IPS-11a (cell line): ENCODE data around the gene EPDR1.

ENCODE experiments used
- H3K4me3 ChIP-seq: one replicate; pipeline ENCODE4 v1.5.1; 2013; ENCODE audit warnings: low read depth, low read length, control low read depth

Gene EPDR1

DNA sequence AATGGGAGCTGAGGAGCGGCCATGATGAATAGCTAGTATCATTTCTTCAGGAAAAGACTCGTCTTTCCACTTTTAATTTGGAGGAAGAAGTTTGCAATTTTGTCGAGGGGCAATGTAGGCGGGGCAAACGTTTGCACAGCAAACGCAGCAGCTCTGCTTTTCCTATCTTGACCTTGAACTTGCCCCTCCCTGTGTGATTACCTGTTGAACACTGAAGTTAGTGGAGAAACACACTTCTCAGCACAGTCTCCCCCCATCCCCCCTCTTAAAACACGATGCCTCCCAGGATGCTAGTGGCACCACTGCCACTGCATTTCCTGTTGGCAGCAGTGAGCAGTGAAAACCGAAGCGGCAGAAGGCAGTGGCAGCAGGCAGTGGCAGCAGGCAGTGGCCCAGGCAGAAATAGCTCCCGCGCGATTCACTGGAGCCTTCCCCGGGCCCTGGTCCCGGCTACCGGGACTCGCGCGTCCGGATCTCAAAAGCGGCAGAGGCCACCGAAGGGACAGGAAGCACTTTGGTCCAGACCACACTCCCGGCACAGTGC, at the start of gene EPDR1:
Gene EPDR1 (plus strand): TSS at position 336 of the 544 bp plus-strand sequence. CDS start 300 bp downstream, outside the sequence.
- peak within 1 kb of the TSS; percentile 62 for H3K4me3 ChIP-seq

DNA sequence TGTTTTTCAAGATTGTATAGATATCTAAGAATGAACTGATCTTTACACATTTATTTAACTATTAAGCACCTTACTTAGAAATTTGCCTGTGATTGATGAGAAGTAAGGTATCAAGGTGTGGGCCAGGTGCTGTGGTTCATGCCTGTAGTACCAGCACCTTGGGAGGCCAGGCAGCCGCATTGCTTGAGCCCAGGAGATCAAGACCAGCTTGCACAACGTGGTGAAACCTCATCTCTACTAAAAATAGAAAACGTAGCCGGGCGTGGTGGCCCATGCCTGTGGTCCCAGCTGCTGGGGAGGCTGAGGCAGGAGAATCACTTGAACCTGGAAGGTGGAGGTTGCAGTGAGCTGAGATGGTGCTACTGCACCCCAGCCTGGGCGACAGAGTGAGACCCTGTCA, 38.4 kb upstream of the EPDR1 start:
- no peak overlapping the region for H3K4me3 ChIP-seq

DNA sequence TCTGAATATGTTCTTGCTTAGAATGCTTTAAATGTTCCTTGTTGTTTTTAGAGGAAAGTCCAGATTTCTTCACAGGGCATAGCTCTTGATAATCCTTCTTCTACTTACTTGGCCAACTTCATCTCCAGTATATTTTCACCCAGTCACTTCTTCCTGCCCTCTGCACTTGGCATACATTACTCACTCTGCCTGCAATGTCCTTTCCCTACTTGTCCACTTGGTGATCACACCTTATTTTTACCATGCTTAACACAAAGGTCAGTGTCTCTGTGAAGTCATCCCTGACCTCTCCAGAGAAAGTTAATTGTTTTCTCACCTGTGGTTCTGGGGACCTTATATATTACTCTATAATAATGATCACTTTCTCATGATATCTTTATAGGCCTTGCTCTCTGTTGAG, 27.1 kb upstream of the EPDR1 start:
- no peak overlapping the region for H3K4me3 ChIP-seq

DNA sequence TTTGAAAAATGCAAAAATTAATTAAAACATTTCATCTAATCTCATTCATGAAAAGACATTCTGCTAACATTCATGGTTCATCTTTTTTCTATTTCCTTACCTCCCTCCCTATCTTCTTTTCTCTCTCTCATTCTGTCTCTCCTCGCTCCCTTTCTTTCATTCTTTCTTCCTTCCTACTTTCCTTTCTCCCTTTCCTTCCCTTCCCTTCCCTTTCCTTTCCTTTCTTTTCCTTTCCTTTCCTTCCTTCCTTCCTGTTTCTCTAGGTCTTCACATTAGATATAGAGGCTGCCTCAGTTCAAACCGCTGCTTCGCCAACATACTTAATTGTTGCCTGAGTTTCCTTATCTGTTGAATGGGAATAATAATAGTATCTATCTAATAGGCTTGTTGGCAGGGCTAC, 25.8 kb upstream of the EPDR1 start:
- no peak overlapping the region for H3K4me3 ChIP-seq

DNA sequence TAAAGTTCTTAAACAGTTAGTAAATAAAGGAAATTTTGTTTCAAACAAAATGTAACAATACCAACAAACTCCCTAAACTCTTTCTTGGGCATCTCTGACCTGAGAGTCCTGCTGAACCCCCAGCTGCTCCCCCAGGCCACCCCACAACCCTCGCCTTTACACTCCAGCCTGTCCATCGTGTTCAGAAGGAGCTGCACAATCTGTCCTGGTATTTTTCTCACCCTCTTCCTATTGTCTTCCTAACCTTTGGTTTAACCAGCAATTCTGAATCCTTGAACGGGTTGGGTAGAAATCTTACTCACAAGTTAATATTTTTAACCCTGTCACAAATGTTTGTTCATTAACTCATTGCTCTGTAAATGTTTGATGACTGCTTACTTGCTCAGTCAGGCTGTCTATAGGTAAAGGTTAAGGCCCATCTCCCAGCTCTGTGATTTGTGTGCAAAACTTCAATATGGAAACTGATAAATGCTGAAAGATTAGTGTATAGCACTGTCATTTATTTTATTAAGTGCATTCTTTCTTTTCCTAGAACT, 20.7 kb upstream of the EPDR1 start:
- no peak overlapping the region for H3K4me3 ChIP-seq

DNA sequence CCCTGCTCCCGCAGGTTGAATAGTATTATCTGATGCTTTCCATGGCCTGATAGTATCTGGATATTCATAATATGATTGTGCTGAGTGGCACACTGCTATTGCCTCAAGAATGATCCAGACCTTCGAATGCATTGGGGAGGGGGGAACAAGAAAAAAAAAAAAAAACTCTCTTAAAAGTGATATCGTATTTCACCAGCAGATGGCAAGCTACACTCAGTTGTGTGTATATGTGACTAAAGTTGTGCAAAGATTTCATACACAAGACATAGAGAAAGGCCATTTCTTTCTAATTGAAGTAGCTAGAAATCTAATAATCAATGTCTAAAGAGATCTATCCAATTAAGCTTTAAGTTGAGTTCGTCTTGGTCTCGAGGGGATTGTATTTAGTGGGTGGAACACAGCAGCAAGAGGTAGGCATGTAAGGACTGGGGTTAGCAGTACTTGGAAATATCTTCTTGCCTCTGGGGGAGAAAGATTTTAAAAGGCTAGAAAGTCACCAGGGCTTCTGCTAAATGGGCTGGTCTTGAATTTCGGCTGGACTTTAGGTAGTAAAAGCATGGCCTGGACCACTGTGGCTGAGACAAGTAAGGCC, 19.1 kb upstream of the EPDR1 start:
- H3K4me3 ChIP-seq: no peak overlapping the region

DNA sequence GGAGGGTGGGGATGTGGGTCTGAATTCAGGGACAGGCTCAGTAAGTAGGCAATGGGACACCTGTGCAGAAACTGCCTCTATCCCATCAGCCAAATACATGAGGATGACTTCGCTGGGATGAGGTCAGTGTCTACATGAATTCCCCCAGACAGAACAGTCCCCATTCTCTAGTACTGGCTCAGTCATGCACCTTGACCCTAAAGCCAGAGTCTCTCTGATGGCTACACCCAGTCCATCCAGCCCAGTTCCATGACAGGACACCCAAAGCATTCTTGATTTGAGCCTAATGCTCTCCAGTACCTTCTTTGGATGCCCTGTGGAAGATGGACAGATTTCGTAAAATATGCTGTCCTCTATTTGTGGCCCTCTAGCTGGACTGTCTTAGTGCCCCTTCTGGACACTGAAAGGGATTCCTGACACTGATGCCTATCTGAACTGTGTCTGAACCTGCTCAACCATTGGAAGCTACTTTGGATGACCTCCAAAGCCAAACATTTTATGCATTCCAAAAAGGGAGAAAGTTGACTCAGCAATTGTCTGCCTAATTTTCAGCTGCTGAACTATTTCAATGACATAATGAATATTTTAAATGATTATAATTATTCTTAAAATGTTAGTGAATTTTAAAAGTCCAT, 18.4 kb upstream of the EPDR1 start:
- H3K4me3 ChIP-seq: no peak overlapping the region

DNA sequence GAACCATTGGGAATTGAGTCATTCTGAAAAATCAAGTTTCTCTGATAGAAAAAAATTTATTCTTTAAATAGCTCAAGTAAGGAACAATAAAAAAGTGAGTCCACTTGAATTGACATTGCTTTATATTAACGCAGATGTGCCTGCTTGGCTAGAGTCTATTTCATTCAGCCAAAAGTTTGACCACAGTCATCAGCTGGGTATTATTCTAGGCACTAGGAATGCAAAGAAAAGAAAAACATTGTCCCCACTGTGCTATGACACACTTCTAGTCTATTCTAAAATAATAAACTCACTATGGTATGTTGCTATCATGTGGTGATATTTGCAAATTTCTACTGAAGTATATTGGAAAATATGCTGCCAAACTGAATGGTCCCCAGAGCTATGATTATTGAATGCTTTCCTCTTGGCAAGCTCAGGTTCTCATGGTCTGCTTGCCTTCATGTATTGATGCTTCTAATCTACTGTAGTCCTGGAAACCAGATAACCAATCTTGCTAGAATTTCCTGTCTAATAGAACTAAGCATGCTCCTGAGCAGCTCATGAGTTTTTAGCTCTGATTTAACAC, 12.1 kb upstream of the EPDR1 start:
- H3K4me3 ChIP-seq: no peak overlapping the region

DNA sequence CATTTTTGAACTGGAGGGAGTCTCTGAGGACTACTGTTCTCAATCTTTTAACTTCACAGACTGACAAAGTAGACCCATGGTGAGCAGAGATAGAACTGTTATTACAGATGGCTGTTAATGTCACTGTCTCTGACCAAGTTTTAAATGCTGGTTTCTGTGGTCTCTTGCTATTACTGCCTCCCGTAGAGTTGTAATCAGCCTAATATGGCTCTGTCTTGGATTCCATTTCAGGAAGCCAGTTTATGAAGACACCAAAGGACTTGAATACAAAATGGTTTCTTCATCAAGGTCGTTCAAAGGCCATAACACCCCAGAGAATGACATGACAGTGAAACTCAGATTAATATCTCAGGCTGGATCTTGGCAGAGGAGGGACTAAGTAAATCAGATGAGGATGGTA, 7.7 kb upstream of the EPDR1 start:
- H3K4me3 ChIP-seq: no peak overlapping the region

DNA sequence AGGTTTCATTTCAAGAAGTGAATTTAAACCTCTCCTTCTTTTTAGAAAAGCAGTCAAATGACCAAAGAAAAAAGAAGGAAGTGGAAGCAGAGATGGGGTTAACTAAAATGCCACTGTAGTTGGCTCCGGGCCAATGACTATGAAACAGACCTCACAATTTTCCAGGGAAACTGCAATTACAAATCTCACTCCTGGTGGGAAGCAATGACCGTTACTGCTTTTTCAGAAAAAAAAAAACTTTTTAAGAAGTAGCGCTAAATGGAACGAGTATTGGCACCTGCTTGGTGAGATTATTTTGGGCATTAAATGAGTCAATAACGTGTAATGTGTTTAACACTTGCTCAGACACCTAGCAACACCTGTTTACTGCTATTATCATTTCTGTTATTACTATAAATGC, 5.0 kb upstream of the EPDR1 start:
- H3K4me3 ChIP-seq: no peak overlapping the region

DNA sequence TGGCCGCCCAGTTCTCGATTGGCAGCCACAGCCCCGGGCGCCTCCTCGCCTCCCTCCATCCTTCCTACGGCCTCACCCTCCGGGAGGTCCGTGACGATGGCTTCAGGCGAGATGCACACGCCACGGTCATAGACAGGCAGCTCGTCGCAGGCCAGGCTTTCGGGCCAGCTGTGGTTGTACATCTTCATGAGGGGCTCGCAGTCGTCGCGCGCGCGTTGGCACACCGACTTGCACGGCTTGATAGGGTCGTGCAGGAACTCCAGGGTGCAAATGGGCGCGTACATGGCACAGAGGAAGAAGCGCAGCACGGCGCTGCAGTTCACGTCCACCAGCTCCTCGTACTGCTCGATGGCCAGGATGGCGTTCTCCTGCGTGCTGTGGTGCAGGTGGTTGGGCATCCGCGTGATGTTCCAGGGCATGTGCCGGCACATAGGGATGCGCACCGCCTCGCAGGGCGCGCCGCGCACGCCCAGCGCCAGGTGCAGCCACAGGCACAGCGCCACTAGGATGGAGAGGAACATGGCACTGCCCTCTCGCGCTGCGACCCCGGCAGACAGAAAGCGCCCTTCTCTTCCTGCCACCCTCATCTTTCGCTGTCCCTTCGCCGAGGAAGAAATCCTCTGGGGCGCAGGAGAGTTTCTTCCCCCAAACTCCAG, 4.3 kb upstream of the EPDR1 start:
- H3K4me3 ChIP-seq: peak overlapping the region; percentile 44

DNA sequence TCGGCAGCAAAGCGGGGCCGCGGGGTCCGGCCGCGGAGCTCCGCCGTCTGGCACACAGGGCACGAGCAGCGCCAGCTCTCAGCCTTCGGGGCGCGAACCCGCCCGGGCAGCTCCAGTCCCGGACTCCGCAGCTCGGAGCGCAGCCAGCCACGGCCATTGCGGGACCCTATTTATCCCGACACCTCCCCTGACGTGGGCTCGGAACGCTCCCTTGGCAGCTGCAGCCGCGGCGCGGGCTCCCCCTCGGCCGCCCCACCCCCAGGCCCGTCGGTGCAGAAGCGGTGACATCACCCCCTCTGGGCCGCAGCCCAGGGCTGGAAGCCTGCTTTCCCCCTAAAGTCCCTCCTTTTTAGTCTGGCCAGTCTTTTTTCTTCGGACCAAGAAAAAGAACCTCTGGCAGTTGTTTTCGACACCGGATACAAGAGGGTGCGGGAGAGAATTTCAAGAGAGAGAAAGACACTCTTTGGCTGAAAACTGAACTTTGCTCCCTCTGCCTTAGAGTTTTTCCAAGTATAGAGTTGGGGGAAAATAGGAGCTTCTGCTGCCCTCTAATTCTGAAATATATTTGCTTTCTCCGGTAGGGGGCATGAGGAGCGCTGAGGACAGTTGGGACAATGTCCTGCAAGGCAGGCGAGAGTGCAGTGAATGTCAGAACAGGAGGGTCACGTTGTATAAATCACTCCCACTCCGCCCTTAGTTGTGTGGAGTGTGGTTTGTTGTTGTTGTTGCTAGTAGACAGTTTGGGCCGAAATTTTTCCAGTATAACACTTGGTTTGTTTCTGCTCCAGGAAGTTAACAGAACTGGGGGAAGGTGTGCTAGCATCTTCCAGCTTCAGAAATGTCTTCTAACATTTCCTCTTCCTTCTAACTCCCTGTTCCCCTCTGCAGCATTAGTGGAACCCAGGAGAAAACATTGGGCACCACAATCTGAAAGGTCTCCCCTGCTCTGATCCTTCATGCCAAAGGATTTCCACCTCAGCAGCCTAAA, 3.5 kb upstream of the EPDR1 start, which contains the start of gene SFRP4:
Gene SFRP4 (minus strand): TSS at position 145 of the 988 bp plus-strand sequence. CDS start 280 bp downstream, outside the sequence.
- H3K4me3 ChIP-seq: peak within 1 kb of the TSS; percentile 44

DNA sequence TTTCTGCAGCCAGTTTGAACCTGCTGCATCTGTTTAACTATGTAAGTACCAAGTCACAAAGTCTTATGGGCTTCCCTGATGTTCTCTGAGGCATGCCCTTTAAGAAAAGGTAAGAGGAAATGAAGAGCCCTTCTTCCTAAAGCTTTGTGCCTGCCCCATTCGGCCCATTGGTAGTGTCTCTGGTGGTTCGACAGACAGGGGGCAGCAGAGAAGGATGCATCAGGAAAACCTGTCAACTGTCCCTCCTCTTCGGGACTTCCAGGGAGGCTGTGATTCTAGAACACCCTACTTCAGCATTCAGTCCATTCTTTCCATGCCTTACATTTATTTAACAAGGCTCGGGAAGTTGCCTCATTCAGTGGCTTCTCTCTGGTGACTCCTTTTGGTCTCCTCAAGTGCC, 1.9 kb upstream of the EPDR1 start:
- no peak overlapping the region for H3K4me3 ChIP-seq

DNA sequence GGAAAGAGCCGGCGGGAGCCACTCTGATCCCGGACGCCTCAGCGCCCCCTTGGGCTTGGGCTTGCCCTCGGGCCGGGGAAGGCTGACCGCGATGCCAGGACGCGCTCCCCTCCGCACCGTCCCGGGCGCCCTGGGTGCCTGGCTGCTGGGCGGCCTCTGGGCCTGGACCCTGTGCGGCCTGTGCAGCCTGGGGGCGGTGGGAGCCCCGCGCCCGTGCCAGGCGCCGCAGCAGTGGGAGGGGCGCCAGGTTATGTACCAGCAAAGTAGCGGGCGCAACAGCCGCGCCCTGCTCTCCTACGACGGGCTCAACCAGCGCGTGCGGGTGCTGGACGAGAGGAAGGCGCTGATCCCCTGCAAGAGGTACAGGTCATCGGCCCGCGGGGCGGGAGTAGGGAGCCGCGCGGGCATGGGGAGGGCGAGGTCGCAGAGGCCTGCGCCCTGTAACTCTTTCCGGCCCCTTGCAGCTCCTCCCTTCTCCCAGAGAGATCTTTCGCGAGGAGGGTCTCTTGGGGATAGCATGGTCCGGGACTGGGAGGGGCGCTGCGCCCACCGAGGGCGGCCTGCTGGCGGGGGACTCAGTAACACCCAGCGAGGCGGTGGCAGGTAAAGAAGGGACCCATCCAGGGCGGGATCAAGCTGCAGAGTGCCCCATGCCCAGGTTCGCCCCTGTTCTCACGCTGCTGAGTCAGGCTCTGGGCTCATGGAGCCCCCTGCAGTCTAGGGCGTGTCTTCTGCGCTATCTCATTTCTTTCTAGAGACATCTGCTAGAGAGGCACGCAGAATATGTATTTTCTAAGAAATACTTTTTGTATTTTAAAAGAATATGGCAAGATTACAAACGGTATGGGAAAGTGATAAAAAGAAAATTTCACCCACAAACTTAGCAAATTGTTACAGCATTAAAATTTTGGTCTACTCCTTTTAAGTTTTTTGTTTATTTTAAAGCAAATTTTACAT, 687 bp downstream of the EPDR1 start:
- H3K4me3 ChIP-seq: peak overlapping the region; percentile 62

DNA sequence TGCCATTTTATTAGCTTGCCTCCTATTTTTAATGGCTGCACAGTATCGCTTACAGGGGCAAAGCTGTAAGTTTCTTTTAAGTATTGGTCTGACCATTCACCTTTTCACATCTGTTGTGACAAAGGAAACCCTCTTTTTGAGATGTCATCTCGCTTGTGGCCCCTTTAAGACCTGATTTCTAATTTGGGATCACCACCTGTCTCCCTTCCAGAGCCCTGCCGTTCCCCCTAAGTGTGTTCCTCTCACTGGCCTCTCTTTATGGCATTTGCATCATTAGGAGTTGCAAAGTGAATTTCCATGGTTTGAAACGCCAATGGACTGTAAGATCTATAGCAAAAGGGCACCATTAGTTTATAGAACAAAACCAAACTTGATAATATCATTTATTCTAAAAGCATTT, 1.4 kb downstream of the EPDR1 start:
- H3K4me3 ChIP-seq: no peak overlapping the region

DNA sequence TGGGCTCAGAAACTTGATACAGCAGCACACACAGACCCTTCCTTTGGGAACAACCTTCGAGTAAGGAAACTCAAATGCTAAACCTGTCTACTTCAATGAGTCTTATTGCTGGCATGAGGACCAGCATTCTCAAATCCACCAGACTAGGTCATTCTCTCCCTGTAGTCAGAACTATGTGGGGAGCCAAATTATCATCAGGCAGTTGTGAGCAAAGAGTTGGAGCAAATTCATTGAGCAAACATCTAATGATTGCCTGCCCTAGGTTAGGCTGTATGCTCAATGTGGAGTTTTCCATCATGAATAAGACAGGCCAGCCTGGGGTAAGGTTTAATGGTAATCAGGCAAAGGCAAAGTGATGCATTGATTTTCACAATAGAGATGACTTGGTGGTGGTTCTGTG, 3.6 kb downstream of the EPDR1 start:
- H3K4me3 ChIP-seq: no peak overlapping the region

DNA sequence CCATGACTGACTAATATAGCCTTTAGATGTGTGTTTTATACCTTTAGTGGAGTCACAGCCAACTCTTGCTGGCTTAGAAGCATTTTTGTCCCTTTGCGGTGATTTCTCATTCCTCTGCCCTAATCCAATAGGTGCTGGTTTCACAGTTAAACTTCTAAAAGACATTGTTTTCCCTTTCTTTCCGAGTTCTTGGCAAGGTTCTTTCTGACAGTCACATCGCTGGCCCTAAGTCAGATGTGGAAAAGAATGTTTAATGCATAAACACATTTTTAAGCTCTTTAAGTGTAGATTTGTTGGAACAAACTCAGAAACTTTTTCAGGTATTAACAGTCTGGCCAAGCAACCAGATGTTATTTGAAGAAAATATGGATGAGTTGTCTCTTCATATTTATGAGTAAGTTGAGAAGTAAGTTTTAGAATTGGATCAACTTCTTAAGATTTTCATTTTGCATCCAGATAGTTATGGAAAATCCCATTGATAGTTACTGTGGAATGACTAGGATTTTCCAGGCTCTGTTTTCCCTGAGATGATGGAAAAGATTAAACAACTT, 4.1 kb downstream of the EPDR1 start:
- H3K4me3 ChIP-seq: no peak overlapping the region

DNA sequence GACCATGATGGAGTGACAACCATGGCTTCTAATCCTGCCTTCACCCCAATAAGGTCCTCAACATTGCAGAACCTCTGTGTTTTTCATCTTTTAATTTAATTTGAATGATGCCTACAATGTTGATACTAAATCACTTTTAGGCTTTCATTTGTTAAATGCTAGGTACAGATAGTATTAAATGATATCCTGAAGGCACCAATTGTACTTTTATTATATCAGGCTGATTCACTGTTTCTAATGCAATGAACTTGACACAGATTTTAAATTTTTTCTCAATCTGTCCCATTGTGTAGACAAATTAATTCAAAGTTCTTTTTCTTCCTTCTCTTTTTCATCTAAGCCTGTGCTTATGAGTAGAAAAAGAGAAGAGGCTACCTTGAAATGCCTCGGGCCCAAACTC, 5.2 kb downstream of the EPDR1 start:
- H3K4me3 ChIP-seq: no peak overlapping the region
